Ascending aorta (tissue), 2 donors: ENCODE data around the gene NDEL1. TPM values are rescaled to one million over a fixed set of nuclear protein-coding genes. Genes with fewer than 3 reads are reported as not detected.

Experiments
- DNase-seq, 2 donors: peaks; one replicate each; pipeline ENCODE4 v3.0.0-alpha.2; 2019; ENCODE audit warnings: low spot score in 2 of 2
- H3K27ac ChIP-seq, 2 donors: fragments of 200-600 bp; sonication (generic); one replicate each; pipeline ENCODE4 v1.5.1; 2016 to 2017; ENCODE audit warnings: mild to moderate bottlenecking in 1 of 2
- H3K27me3 ChIP-seq: fragments of 200-600 bp; sonication (generic); one replicate; pipeline ENCODE4 v1.5.1; 2017
- H3K36me3 ChIP-seq, 2 donors: fragments of 200-600 bp; sonication (generic); one replicate each; pipeline ENCODE4 v1.5.1; 2016
- H3K4me1 ChIP-seq, 2 donors: fragments of 200-600 bp; sonication (generic); one replicate each; pipeline ENCODE4 v1.5.1; 2016 to 2017; ENCODE audit warnings: mild to moderate bottlenecking in 1 of 2
- H3K4me3 ChIP-seq, 2 donors: fragments of 200-600 bp; sonication (generic); one replicate each; pipeline ENCODE4 v1.5.1; 2016 to 2017; ENCODE audit warnings: mild to moderate bottlenecking in 1 of 2
- H3K9me3 ChIP-seq, 2 donors: fragments of 200-600 bp; sonication (generic); one replicate each; pipeline ENCODE4 v1.5.1; 2016
- CTCF ChIP-seq, 3 experiments: fragments of 200-600 bp in 2 of 3; fragments of 450-650 bp in 1 of 3; sonication (generic) in 2 of 3; IDR thresholded peaks; one replicate each; pipeline ENCODE4 v1.5.1; 2016 to 2019; ENCODE audit warnings: antibody characterized with exemption in 3 of 3, mild to moderate bottlenecking in 1 of 3, moderate library complexity in 1 of 3
- intact Hi-C: fragments of 100-400 bp; cut with DNase I; formaldehyde crosslinking; loops from one replicate; pipeline ENCODE4 v1.15.1; 2023
- total RNA-seq: library from RNA; depleted of rRNA; stranded (reverse); fragments of >200 nt; gene quantifications from one replicate; pipeline ENCODE4 v1.1.0, GENCODE V29; 2016

NDEL1 gene
- total RNA-seq, 1 donor from 2014 or later, result 103 TPM

- Histone ChIP-seq H3K27me3 (no peaks in the 10 kb centered on the region), H3K9me3 (no peaks in the 10 kb centered on the region), H3K27ac (no peak overlapping the region), H3K36me3 (peaks cover 67 to 80% of the 10 kb centered on the region in 2 donors), H3K4me1 (no peaks in the 10 kb centered on the region), H3K4me3 (no peak overlapping the region)
- intact Hi-C loops, result loop anchor here (5.0 kb wide), 1 partner anchor 36 kb away; no protein-coding TSS in a partner anchor
- TF ChIP-seq CTCF (IDR thresholded peaks at IDR 0.05), result no peak
- no peak for DNase-seq
These were observed 12.6 kb downstream of the NDEL1 start for GRCh38 chr17:8448310-8448709.

- intact Hi-C loops, result no loop called here
- H3K4me3 ChIP-seq, result no peak overlapping the region
- H3K36me3 ChIP-seq, result peaks cover 73 to 85% of the 10 kb centered on the region in 2 donors
- no peaks in the 10 kb centered on the region for H3K4me1 ChIP-seq
- TF ChIP-seq CTCF (IDR thresholded peaks at IDR 0.05), result no peak
- H3K27me3 ChIP-seq, result no peaks in the 10 kb centered on the region
- DNase-seq, result no peak
- no peak overlapping the region for H3K27ac ChIP-seq
- H3K9me3 ChIP-seq, result no peaks in the 10 kb centered on the region
These were observed 16.4 kb downstream of the NDEL1 start for GRCh38 chr17:8451933-8452614.

GRCh38 chr17:8453326-8453725 is 17.6 kb downstream of the NDEL1 start:
- intact Hi-C loops, result no loop called here
- H3K27me3 ChIP-seq, result no peaks in the 10 kb centered on the region
- no peak overlapping the region for H3K27ac ChIP-seq
- DNase-seq, result no peak
- no peak for TF ChIP-seq CTCF (IDR thresholded peaks at IDR 0.05)
- H3K4me3 ChIP-seq, result no peak overlapping the region
- H3K9me3 ChIP-seq, result no peaks in the 10 kb centered on the region
- peaks cover 71 to 85% of the 10 kb centered on the region in 2 donors for H3K36me3 ChIP-seq
- H3K4me1 ChIP-seq, result no peaks in the 10 kb centered on the region

GRCh38 chr17:8455665-8456209 is 20.1 kb downstream of the NDEL1 start:
- H3K4me3 ChIP-seq, result no peak overlapping the region
- peaks cover 68 to 88% of the 10 kb centered on the region in 2 donors for H3K36me3 ChIP-seq
- no peak overlapping the region for H3K27ac ChIP-seq
- no peaks in the 10 kb centered on the region for H3K27me3 ChIP-seq
- no peak for DNase-seq
- intact Hi-C loops, result no loop called here
- no peak for TF ChIP-seq CTCF (IDR thresholded peaks at IDR 0.05)
- H3K4me1 ChIP-seq, result no peaks in the 10 kb centered on the region
- H3K9me3 ChIP-seq, result no peaks in the 10 kb centered on the region

- no peak for TF ChIP-seq CTCF (IDR thresholded peaks at IDR 0.05)
- no peak overlapping the region for H3K4me3 ChIP-seq
- intact Hi-C loops, result no loop called here
These were observed 22.4 kb downstream of the NDEL1 start for GRCh38 chr17:8458128-8458527.

More at GRCh38 chr17:8458128-8458527, 22.4 kb downstream of the NDEL1 start:
- H3K27me3 ChIP-seq, result no peaks in the 10 kb centered on the region
- H3K9me3 ChIP-seq, result no peaks in the 10 kb centered on the region
- peaks cover 60 to 82% of the 10 kb centered on the region in 2 donors for H3K36me3 ChIP-seq
- H3K4me1 ChIP-seq, result peaks cover 0 to 12% of the 10 kb centered on the region in 2 donors
- no peak overlapping the region for H3K27ac ChIP-seq
- no peak for DNase-seq
